ENCODE measurements around the gene ARID1B. TPM values are rescaled to one million over a fixed set of nuclear protein-coding genes. Genes with fewer than 3 reads are reported as not detected.

ARID1B gene
- total RNA-seq, 1 donor from 2014 or later, result 66.3 TPM

GRCh38 chr6:157151989-157152388 is 374.8 kb downstream of the ARID1B start:
- no peak for DNase-seq (ENCODE audit: low spot score)
- Mint-ChIP-seq H3K9me3 (no peaks in the 10 kb centered on the region), H3K27ac (peak overlapping the region; percentile 55), H3K36me3 (ENCODE audit: low read depth) (peaks cover 43% of the 10 kb centered on the region), H3K4me1 (ENCODE audit: low read depth) (peaks cover 22% of the 10 kb centered on the region), H3K27me3 (ENCODE audit: low read depth) (no peaks in the 10 kb centered on the region), H3K4me3 (ENCODE audit: low read depth) (no peak overlapping the region)
- intact Hi-C loops (cut with micrococcal nuclease), result loop anchor here (1.0 to 5.0 kb wide), 4 partner anchors 44 to 100 kb away; no protein-coding TSS in a partner anchor

GRCh38 chr6:157152556-157152955 is 375.4 kb downstream of the ARID1B start:
- Mint-ChIP-seq H3K4me1 (ENCODE audit: low read depth) (peaks cover 22% of the 10 kb centered on the region), H3K27ac (no peak overlapping the region), H3K27me3 (ENCODE audit: low read depth) (no peaks in the 10 kb centered on the region), H3K9me3 (no peaks in the 10 kb centered on the region), H3K4me3 (ENCODE audit: low read depth) (no peak overlapping the region), H3K36me3 (ENCODE audit: low read depth) (peaks cover 48% of the 10 kb centered on the region)
- no peak for DNase-seq (ENCODE audit: low spot score)
- intact Hi-C loops (cut with micrococcal nuclease), result loop anchor here (1.0 to 5.0 kb wide), 4 partner anchors 44 to 100 kb away; no protein-coding TSS in a partner anchor

GRCh38 chr6:157155804-157156203 is 378.6 kb downstream of the ARID1B start:
- H3K27ac Mint-ChIP-seq, result no peak overlapping the region
- no peaks in the 10 kb centered on the region for H3K9me3 Mint-ChIP-seq
- no peak for DNase-seq (ENCODE audit: low spot score)
- no peaks in the 10 kb centered on the region for H3K27me3 Mint-ChIP-seq (ENCODE audit: low read depth)
- peaks cover 35% of the 10 kb centered on the region for H3K36me3 Mint-ChIP-seq (ENCODE audit: low read depth)
- intact Hi-C loops (cut with micrococcal nuclease), result no loop called here
- H3K4me3 Mint-ChIP-seq (ENCODE audit: low read depth), result no peak overlapping the region
- peaks cover 22% of the 10 kb centered on the region for H3K4me1 Mint-ChIP-seq (ENCODE audit: low read depth)

GRCh38 chr6:157157258-157157657 is 380.1 kb downstream of the ARID1B start:
- intact Hi-C loops (cut with micrococcal nuclease), result no loop called here
- no peaks in the 10 kb centered on the region for H3K27me3 Mint-ChIP-seq (ENCODE audit: low read depth)
- peaks cover 28% of the 10 kb centered on the region for H3K36me3 Mint-ChIP-seq (ENCODE audit: low read depth)
- peaks cover 8% of the 10 kb centered on the region for H3K4me1 Mint-ChIP-seq (ENCODE audit: low read depth)
- no peaks in the 10 kb centered on the region for H3K9me3 Mint-ChIP-seq
- H3K27ac Mint-ChIP-seq, result no peak overlapping the region
- no peak for DNase-seq (ENCODE audit: low spot score)
- H3K4me3 Mint-ChIP-seq (ENCODE audit: low read depth), result no peak overlapping the region

GRCh38 chr6:157158456-157158855 is 381.3 kb downstream of the ARID1B start:
- H3K27me3 Mint-ChIP-seq (ENCODE audit: low read depth), result no peaks in the 10 kb centered on the region

GRCh38 chr6:157158897-157159296 is 381.7 kb downstream of the ARID1B start:
- no peak overlapping the region for H3K27ac Mint-ChIP-seq

More at GRCh38 chr6:157158456-157158855, 381.3 kb downstream of the ARID1B start:
- H3K9me3 Mint-ChIP-seq, result no peaks in the 10 kb centered on the region
- H3K4me1 Mint-ChIP-seq (ENCODE audit: low read depth), result no peaks in the 10 kb centered on the region
- H3K4me3 Mint-ChIP-seq (ENCODE audit: low read depth), result no peak overlapping the region
- intact Hi-C loops (cut with micrococcal nuclease), result no loop called here
- DNase-seq (ENCODE audit: low spot score), result no peak
- H3K27ac Mint-ChIP-seq, result no peak overlapping the region
- peaks cover 23% of the 10 kb centered on the region for H3K36me3 Mint-ChIP-seq (ENCODE audit: low read depth)

GRCh38 chr6:157159348-157159747 is 382.2 kb downstream of the ARID1B start:
- intact Hi-C loops (cut with micrococcal nuclease), result no loop called here
- Mint-ChIP-seq H3K27me3 (ENCODE audit: low read depth) (no peaks in the 10 kb centered on the region), H3K4me1 (ENCODE audit: low read depth) (no peaks in the 10 kb centered on the region), H3K4me3 (ENCODE audit: low read depth) (no peak overlapping the region), H3K27ac (no peak overlapping the region), H3K9me3 (no peaks in the 10 kb centered on the region), H3K36me3 (ENCODE audit: low read depth) (peaks cover 17% of the 10 kb centered on the region)
- DNase-seq (ENCODE audit: low spot score), result no peak

More at GRCh38 chr6:157158897-157159296, 381.7 kb downstream of the ARID1B start:
- no peaks in the 10 kb centered on the region for H3K27me3 Mint-ChIP-seq (ENCODE audit: low read depth)
- no peaks in the 10 kb centered on the region for H3K4me1 Mint-ChIP-seq (ENCODE audit: low read depth)
- no peak overlapping the region for H3K4me3 Mint-ChIP-seq (ENCODE audit: low read depth)
- H3K36me3 Mint-ChIP-seq (ENCODE audit: low read depth), result peaks cover 21% of the 10 kb centered on the region
- no peaks in the 10 kb centered on the region for H3K9me3 Mint-ChIP-seq
- no peak for DNase-seq (ENCODE audit: low spot score)
- intact Hi-C loops (cut with micrococcal nuclease), result no loop called here

- Mint-ChIP-seq H3K27ac (no peak overlapping the region), H3K36me3 (ENCODE audit: low read depth) (peaks cover 12% of the 10 kb centered on the region), H3K9me3 (no peaks in the 10 kb centered on the region), H3K27me3 (ENCODE audit: low read depth) (no peaks in the 10 kb centered on the region), H3K4me1 (ENCODE audit: low read depth) (no peaks in the 10 kb centered on the region), H3K4me3 (ENCODE audit: low read depth) (no peak overlapping the region)
- DNase-seq (ENCODE audit: low spot score), result no peak
- intact Hi-C loops (cut with micrococcal nuclease), result no loop called here
Measured at GRCh38 chr6:157161912-157162311, 384.7 kb downstream of the ARID1B start.

- Mint-ChIP-seq H3K36me3 (ENCODE audit: low read depth) (peaks cover 13% of the 10 kb centered on the region), H3K4me1 (ENCODE audit: low read depth) (no peaks in the 10 kb centered on the region), H3K27me3 (ENCODE audit: low read depth) (no peaks in the 10 kb centered on the region), H3K9me3 (no peaks in the 10 kb centered on the region), H3K27ac (no peak overlapping the region), H3K4me3 (ENCODE audit: low read depth) (no peak overlapping the region)
- intact Hi-C loops (cut with micrococcal nuclease), result no loop called here
- no peak for DNase-seq (ENCODE audit: low spot score)
Measured at GRCh38 chr6:157162766-157163433, 385.7 kb downstream of the ARID1B start.

- intact Hi-C loops (cut with micrococcal nuclease), result no loop called here
- no peak overlapping the region for H3K27ac Mint-ChIP-seq
Measured at GRCh38 chr6:157163434-157164159, 386.4 kb downstream of the ARID1B start.

GRCh38 chr6:157164972-157165371 is 387.8 kb downstream of the ARID1B start:
- Mint-ChIP-seq H3K27ac (no peak overlapping the region), H3K27me3 (ENCODE audit: low read depth) (no peaks in the 10 kb centered on the region), H3K4me3 (ENCODE audit: low read depth) (no peak overlapping the region), H3K36me3 (ENCODE audit: low read depth) (peaks cover 22% of the 10 kb centered on the region), H3K4me1 (ENCODE audit: low read depth) (no peaks in the 10 kb centered on the region), H3K9me3 (no peaks in the 10 kb centered on the region)
- intact Hi-C loops (cut with micrococcal nuclease), result no loop called here
- no peak for DNase-seq (ENCODE audit: low spot score)

More at GRCh38 chr6:157163434-157164159, 386.4 kb downstream of the ARID1B start:
- Mint-ChIP-seq H3K27me3 (ENCODE audit: low read depth) (no peaks in the 10 kb centered on the region), H3K4me1 (ENCODE audit: low read depth) (no peaks in the 10 kb centered on the region), H3K4me3 (ENCODE audit: low read depth) (no peak overlapping the region), H3K9me3 (no peaks in the 10 kb centered on the region), H3K36me3 (ENCODE audit: low read depth) (peaks cover 17% of the 10 kb centered on the region)
- DNase-seq (ENCODE audit: low spot score), result no peak

GRCh38 chr6:157166784-157167183 is 389.6 kb downstream of the ARID1B start:
- Mint-ChIP-seq H3K36me3 (ENCODE audit: low read depth) (peaks cover 19% of the 10 kb centered on the region), H3K4me3 (ENCODE audit: low read depth) (no peak overlapping the region), H3K4me1 (ENCODE audit: low read depth) (no peaks in the 10 kb centered on the region), H3K9me3 (no peaks in the 10 kb centered on the region), H3K27ac (no peak overlapping the region), H3K27me3 (ENCODE audit: low read depth) (no peaks in the 10 kb centered on the region)
- no peak for DNase-seq (ENCODE audit: low spot score)
- intact Hi-C loops (cut with micrococcal nuclease), result no loop called here

- H3K9me3 Mint-ChIP-seq, result no peaks in the 10 kb centered on the region
Measured at GRCh38 chr6:157167837-157168236, 390.7 kb downstream of the ARID1B start.

More at GRCh38 chr6:157167837-157168236, 390.7 kb downstream of the ARID1B start:
- Mint-ChIP-seq H3K4me1 (ENCODE audit: low read depth) (peaks cover under 1% of the 10 kb centered on the region), H3K27me3 (ENCODE audit: low read depth) (no peaks in the 10 kb centered on the region), H3K4me3 (ENCODE audit: low read depth) (no peak overlapping the region), H3K36me3 (ENCODE audit: low read depth) (peaks cover 19% of the 10 kb centered on the region), H3K27ac (no peak overlapping the region)
- intact Hi-C loops (cut with micrococcal nuclease), result no loop called here
- DNase-seq (ENCODE audit: low spot score), result no peak

All from activated T-helper 2 cell treated with anti-CD3 and anti-CD28 coated beads, Interferon-gamma antibody, Interleukin-2, Interleukin-4, amounts not matched to agents 10 μg/mL and 5 μg/mL and 100 μg/mL, durations not matched to agents 14 hours and 24 hours and 36 hours (primary cell).